ENCODE results near the gene TERC.

Gene TERC

GRCh38 chr3:169809230-169809795 is 44.5 kb upstream of the TERC start:
- H3K4me3 ChIP-seq (ENCODE audit: control insufficient read depth, low read depth, low read length) = no peak overlapping the region
- TF ChIP-seq, protein P1, sequence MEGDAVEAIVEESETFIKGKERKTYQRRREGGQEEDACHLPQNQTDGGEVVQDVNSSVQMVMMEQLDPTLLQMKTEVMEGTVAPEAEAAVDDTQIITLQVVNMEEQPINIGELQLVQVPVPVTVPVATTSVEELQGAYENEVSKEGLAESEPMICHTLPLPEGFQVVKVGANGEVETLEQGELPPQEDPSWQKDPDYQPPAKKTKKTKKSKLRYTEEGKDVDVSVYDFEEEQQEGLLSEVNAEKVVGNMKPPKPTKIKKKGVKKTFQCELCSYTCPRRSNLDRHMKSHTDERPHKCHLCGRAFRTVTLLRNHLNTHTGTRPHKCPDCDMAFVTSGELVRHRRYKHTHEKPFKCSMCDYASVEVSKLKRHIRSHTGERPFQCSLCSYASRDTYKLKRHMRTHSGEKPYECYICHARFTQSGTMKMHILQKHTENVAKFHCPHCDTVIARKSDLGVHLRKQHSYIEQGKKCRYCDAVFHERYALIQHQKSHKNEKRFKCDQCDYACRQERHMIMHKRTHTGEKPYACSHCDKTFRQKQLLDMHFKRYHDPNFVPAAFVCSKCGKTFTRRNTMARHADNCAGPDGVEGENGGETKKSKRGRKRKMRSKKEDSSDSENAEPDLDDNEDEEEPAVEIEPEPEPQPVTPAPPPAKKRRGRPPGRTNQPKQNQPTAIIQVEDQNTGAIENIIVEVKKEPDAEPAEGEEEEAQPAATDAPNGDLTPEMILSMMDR (conservative IDR thresholded peaks at IDR 0.05; ENCODE audit: control insufficient read depth, insufficient read depth, low read depth, low read length) = no peak
- DNase-seq (ENCODE audit: low read depth) = no peak

DNA sequence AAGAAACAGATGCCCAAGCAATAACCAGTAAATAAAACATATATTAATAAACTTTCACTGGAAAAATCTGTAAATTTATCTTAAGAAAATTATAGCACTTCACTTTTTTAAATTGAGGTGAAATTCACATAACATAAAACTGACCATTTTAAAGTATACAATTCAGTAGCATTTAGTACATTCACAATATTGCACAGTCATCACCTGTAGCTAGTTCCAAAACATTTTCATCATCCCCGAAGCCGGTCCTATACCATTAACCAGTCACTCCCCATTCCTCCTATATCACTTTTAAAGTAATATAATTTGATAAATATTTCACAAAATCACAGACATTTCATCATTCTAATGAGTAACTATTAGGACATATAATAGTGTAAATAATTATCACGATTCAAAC is 39.8 kb upstream of the TERC start:
- no peak for DNase-seq (ENCODE audit: low read depth)
- no peak overlapping the region for H3K4me3 ChIP-seq (ENCODE audit: control insufficient read depth, low read depth, low read length)
- TF ChIP-seq, protein P1 (conservative IDR thresholded peaks at IDR 0.05; ENCODE audit: control insufficient read depth, insufficient read depth, low read depth, low read length) = no peak

DNA sequence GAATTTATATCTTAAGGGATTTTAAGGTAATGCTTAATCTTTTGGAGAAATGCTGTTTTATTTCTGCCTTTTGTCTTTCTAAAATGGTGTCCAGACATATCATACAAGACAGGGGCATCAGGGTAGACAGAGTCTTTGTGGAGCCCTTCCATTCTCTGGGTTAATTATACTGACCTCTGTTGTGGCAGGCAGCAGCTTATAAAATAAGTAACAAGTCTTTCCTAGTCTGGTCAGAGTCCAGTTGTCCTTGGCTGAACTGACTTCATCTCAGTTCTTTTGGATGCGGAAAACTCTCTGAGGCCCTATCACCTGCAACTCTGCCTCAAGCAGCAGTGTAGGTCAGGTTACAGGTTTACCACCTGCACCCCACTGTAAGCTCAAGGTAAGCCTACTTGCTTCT is 27.5 kb upstream of the TERC start:
- no peak for DNase-seq (ENCODE audit: low read depth)
- TF ChIP-seq, protein P1 (conservative IDR thresholded peaks at IDR 0.05; ENCODE audit: control insufficient read depth, insufficient read depth, low read depth, low read length) = no peak

DNA sequence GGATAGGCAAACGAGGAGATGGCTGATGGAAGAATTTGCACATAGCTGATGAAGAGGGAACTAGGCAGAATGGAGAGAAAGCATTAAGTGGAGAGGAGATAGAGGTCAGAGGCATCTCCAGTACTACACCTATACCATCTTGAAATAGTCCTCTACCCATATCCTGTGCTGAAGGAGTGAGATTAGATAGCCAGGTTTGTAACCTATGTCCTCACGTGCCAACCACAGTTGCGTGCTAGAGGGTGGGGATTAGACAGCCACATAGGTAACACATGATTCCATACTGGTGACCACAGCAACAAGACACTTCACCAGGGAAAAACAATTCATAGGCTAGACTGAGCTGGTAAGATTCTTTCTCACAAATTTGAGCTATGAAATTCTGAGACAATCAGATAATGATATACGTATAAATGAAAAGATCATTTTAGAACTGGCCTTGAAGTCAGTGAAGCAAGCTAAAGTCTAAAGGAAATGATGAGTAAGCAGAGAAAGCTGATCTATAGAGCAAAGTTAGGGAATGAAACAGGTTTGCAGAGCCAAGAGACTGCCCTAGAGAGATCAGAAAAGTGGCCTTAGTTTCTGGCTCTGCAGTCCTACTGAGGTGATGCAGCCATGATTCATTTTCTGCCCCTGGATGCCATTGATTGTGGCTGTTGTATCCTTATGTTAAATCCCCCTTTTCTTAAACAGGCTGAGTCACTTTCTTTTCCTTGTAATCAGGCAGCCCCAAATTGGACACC is 26.0 kb upstream of the TERC start:
- H3K4me3 ChIP-seq (ENCODE audit: control insufficient read depth, low read depth, low read length) = no peak overlapping the region
- DNase-seq (ENCODE audit: low read depth) = peak; percentile 22
- TF ChIP-seq, protein P1 (conservative IDR thresholded peaks at IDR 0.05; ENCODE audit: control insufficient read depth, insufficient read depth, low read depth, low read length) = no peak

More for the DNA sequence above, 27.5 kb upstream of the TERC start:
- no peak overlapping the region for H3K4me3 ChIP-seq (ENCODE audit: control insufficient read depth, low read depth, low read length)

- TF ChIP-seq, protein P1 (conservative IDR thresholded peaks at IDR 0.05; ENCODE audit: control insufficient read depth, insufficient read depth, low read depth, low read length) = no peak
- H3K4me3 ChIP-seq (ENCODE audit: control insufficient read depth, low read depth, low read length) = no peak overlapping the region
- no peak for DNase-seq (ENCODE audit: low read depth)
These were observed 25.4 kb upstream of the TERC start for GRCh38 chr3:169790219-169790618.

DNA sequence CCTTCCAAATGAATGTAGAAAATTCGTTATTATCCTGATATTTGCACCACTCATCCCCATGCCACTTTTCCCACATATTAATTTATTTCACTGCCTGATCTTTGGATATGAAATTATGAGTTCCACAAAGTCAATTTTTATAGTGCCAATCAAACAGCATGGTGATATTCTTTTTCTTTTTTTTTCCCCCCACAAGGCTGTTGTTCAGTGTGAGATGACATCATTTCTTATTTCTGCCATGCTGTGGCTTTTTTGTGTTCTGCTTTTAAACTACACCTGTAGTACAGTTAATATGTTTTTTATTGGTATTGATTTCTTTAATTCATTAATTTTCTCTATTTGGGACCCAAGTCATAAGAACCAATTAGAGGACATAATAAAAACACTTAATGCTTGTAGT is 22.9 kb upstream of the TERC start:
- H3K4me3 ChIP-seq (ENCODE audit: control insufficient read depth, low read depth, low read length) = no peak overlapping the region
- TF ChIP-seq, protein P1 (conservative IDR thresholded peaks at IDR 0.05; ENCODE audit: control insufficient read depth, insufficient read depth, low read depth, low read length) = no peak
- DNase-seq (ENCODE audit: low read depth) = no peak

All from fibroblast of mammary gland (primary cell).